Activated CD4-positive, alpha-beta T cell treated with anti-CD3 and anti-CD28 coated beads for 36 hours (primary cell): Measurements from ENCODE around the gene VPS37C. TPM values are rescaled to one million over a fixed set of nuclear protein-coding genes. Genes with fewer than 3 reads are reported as not detected.

Experiments used
- ATAC-seq: fragments of 200-7000 bp; cut with Tn5 transposase; one replicate; pipeline ENCODE4 v1.10.0; 2021; ENCODE audit warnings: mild to moderate bottlenecking, moderate library complexity
- CTCF ChIA-PET: fragments of 350-600 bp; sonication (Branson Sonifier 250); formaldehyde crosslinking; loops from one replicate; lab custom pipeline; 2021; ENCODE audit warnings: antibody characterized with exemption; lab: Charles Lee
- POLR2A ChIA-PET: fragments of 350-600 bp; sonication (Branson Sonifier 250); formaldehyde crosslinking; loops from one replicate; lab custom pipeline; 2021; ENCODE audit warnings: antibody characterized with exemption, inconsistent platforms; lab: Charles Lee
- DNase-seq: peaks from one replicate; pipeline ENCODE4 v3.0.0-alpha.2; 2020
- H3K27ac Mint-ChIP-seq: one replicate; pipeline ENCODE4 v1.8.0; 2021; ENCODE audit warnings: mixed read lengths
- H3K27me3 Mint-ChIP-seq: one replicate; pipeline ENCODE4 v1.8.0; 2021; ENCODE audit warnings: mixed read lengths
- H3K36me3 Mint-ChIP-seq: one replicate; pipeline ENCODE4 v1.8.0; 2021; ENCODE audit warnings: low read depth, mixed read lengths
- H3K4me1 Mint-ChIP-seq: one replicate; pipeline ENCODE4 v1.8.0; 2021; ENCODE audit warnings: mixed read lengths
- H3K4me3 Mint-ChIP-seq: one replicate; pipeline ENCODE4 v1.8.0; 2021; ENCODE audit warnings: mild to moderate bottlenecking, moderate library complexity, mixed read lengths
- H3K9me3 Mint-ChIP-seq: one replicate; pipeline ENCODE4 v1.8.0; 2021; ENCODE audit warnings: low read depth, mixed read lengths
- intact Hi-C, 2 experiments: fragments of 100-400 bp; cut with DNase I in 1 of 2; cut with micrococcal nuclease in 1 of 2; formaldehyde crosslinking; loops; one replicate each; pipeline versions ENCODE4 v1.14.2 to v1.15.1; 2022 to 2024; cut with DNase I, micrococcal nuclease
- total RNA-seq, 2 experiments: library from RNA; stranded (reverse); gene quantifications; one replicate each; pipeline ENCODE4 v1.2.3, GENCODE V29; 2021

VPS37C gene
- total RNA-seq, 2 experiments from 2014 or later: 9.5 to 10.6 TPM

GRCh38 chr11:61153593-61154095 lies 7.6 kb downstream of the VPS37C start:
- Mint-ChIP-seq H3K9me3 (peaks cover 18% of the 10 kb centered on the region), H3K27ac (no peak overlapping the region), H3K36me3 (peaks cover 41% of the 10 kb centered on the region), H3K4me1 (peaks cover 14% of the 10 kb centered on the region), H3K27me3 (no peaks in the 10 kb centered on the region), H3K4me3 (no peak overlapping the region)
- intact Hi-C loops: no loop called here
- ChIA-PET POLR2A (no interaction called here), CTCF (interaction anchor here (1.0 to 1.2 kb wide), 2 partner anchors 10 to 254 kb away, joined by 4 read pairs; no protein-coding TSS in a partner anchor)
- ATAC-seq: no peak
- DNase-seq: no peak

GRCh38 chr11:61152816-61153592 lies 8.2 kb downstream of the VPS37C start:
- Mint-ChIP-seq H3K27ac (no peak overlapping the region), H3K27me3 (no peaks in the 10 kb centered on the region)

GRCh38 chr11:61151545-61152252 lies 9.5 kb downstream of the VPS37C start:
- Mint-ChIP-seq H3K27me3 (no peaks in the 10 kb centered on the region), H3K27ac (no peak overlapping the region), H3K36me3 (peaks cover 27% of the 10 kb centered on the region), H3K9me3 (peaks cover 16% of the 10 kb centered on the region), H3K4me1 (peaks cover 15% of the 10 kb centered on the region), H3K4me3 (no peak overlapping the region)
- DNase-seq (no peak), ATAC-seq (no peak)
- CTCF ChIA-PET: interaction anchor here (1.4 kb wide), 1 partner anchor 22 kb away, joined by 12 read pairs; no protein-coding TSS in a partner anchor
- POLR2A ChIA-PET: no interaction called here
- intact Hi-C loops: no loop called here

More at GRCh38 chr11:61152816-61153592, 8.2 kb downstream of the VPS37C start:
- ChIA-PET POLR2A (no interaction called here), CTCF (interaction anchor here (0.7 to 1.4 kb wide), 4 partner anchors 10 to 253 kb away, joined by 3 to 12 read pairs (median 4); no protein-coding TSS in a partner anchor)
- peaks cover 14% of the 10 kb centered on the region for H3K4me1 Mint-ChIP-seq
- H3K36me3 Mint-ChIP-seq: peaks cover 40% of the 10 kb centered on the region
- no peak overlapping the region for H3K4me3 Mint-ChIP-seq
- no peak for ATAC-seq
- peaks cover 18% of the 10 kb centered on the region for H3K9me3 Mint-ChIP-seq
- intact Hi-C loops: no loop called here
- DNase-seq: no peak

- H3K9me3 Mint-ChIP-seq: peaks cover 14% of the 10 kb centered on the region
- ATAC-seq (no peak), DNase-seq (no peak)
- no peak overlapping the region for H3K27ac Mint-ChIP-seq
- POLR2A ChIA-PET: interaction anchor here (0.5 kb wide), 1 partner anchor 170 kb away, joined by 4 read pairs; no protein-coding TSS in a partner anchor
- no peaks in the 10 kb centered on the region for H3K27me3 Mint-ChIP-seq
- no peak overlapping the region for H3K4me3 Mint-ChIP-seq
- intact Hi-C loops: no loop called here
- H3K36me3 Mint-ChIP-seq: peaks cover 20% of the 10 kb centered on the region
- H3K4me1 Mint-ChIP-seq: peaks cover 22% of the 10 kb centered on the region
- CTCF ChIA-PET: no interaction called here
Measured at GRCh38 chr11:61150706-61151544, 10.3 kb downstream of the VPS37C start.

- Mint-ChIP-seq H3K36me3 (peaks cover 11% of the 10 kb centered on the region), H3K27ac (no peak overlapping the region), H3K27me3 (no peaks in the 10 kb centered on the region), H3K9me3 (peaks cover 7% of the 10 kb centered on the region), H3K4me1 (peaks cover 25% of the 10 kb centered on the region), H3K4me3 (no peak overlapping the region)
- ChIA-PET CTCF (interaction anchor here (0.6 to 1.3 kb wide), 4 partner anchors 8 to 319 kb away, joined by 3 to 5 read pairs (median 4); no protein-coding TSS in a partner anchor), POLR2A (no interaction called here)
- intact Hi-C loops: no loop called here
- DNase-seq (no peak), ATAC-seq (no peak)
Measured at GRCh38 chr11:61149624-61150615, 11.3 kb downstream of the VPS37C start.

- CTCF ChIA-PET: interaction anchor here (0.8 to 1.1 kb wide), 2 partner anchors 10 to 99 kb away, joined by 3 read pairs; no protein-coding TSS in a partner anchor
- Mint-ChIP-seq H3K4me3 (no peak overlapping the region), H3K36me3 (peaks cover 1% of the 10 kb centered on the region)
Measured at GRCh38 chr11:61147791-61148620, 13.2 kb downstream of the VPS37C start.

GRCh38 chr11:61147271-61147670 lies 14.0 kb downstream of the VPS37C start:
- Mint-ChIP-seq H3K27ac (no peak overlapping the region), H3K36me3 (peaks cover 1% of the 10 kb centered on the region), H3K27me3 (no peaks in the 10 kb centered on the region), H3K4me1 (peaks cover 28% of the 10 kb centered on the region), H3K9me3 (no peaks in the 10 kb centered on the region), H3K4me3 (no peak overlapping the region)
- ATAC-seq (no peak), DNase-seq (no peak)
- intact Hi-C loops: no loop called here
- ChIA-PET POLR2A (no interaction called here), CTCF (interaction anchor here (0.8 to 1.3 kb wide), 2 partner anchors 40 to 99 kb away, joined by 3 read pairs; no protein-coding TSS in a partner anchor)

More at GRCh38 chr11:61147791-61148620, 13.2 kb downstream of the VPS37C start:
- intact Hi-C loops: no loop called here
- H3K27me3 Mint-ChIP-seq: no peaks in the 10 kb centered on the region
- no peak for DNase-seq
- H3K9me3 Mint-ChIP-seq: no peaks in the 10 kb centered on the region
- POLR2A ChIA-PET: no interaction called here
- H3K27ac Mint-ChIP-seq: no peak overlapping the region
- H3K4me1 Mint-ChIP-seq: peaks cover 25% of the 10 kb centered on the region
- ATAC-seq: no peak

- Mint-ChIP-seq H3K4me1 (peaks cover 30% of the 10 kb centered on the region), H3K4me3 (no peak overlapping the region), H3K36me3 (peaks cover 1% of the 10 kb centered on the region), H3K27me3 (no peaks in the 10 kb centered on the region), H3K27ac (no peak overlapping the region), H3K9me3 (no peaks in the 10 kb centered on the region)
- CTCF ChIA-PET: interaction anchor here (1.3 kb wide), 1 partner anchor 41 kb away, joined by 3 read pairs; no protein-coding TSS in a partner anchor
- no peak for DNase-seq
- intact Hi-C loops: no loop called here
- POLR2A ChIA-PET: no interaction called here
- ATAC-seq: no peak
Measured at GRCh38 chr11:61146416-61146815, 14.8 kb downstream of the VPS37C start.

GRCh38 chr11:61145228-61146005 lies 15.8 kb downstream of the VPS37C start:
- ChIA-PET POLR2A (no interaction called here), CTCF (interaction anchor here (0.5 to 0.8 kb wide), 3 partner anchors 16 to 314 kb away, joined by 3 read pairs; partner anchors contain the start of gene VPS37C)
- DNase-seq: no peak
- Mint-ChIP-seq H3K36me3 (peaks cover 1% of the 10 kb centered on the region), H3K4me1 (peaks cover 30% of the 10 kb centered on the region), H3K27ac (no peak overlapping the region), H3K4me3 (no peak overlapping the region), H3K27me3 (no peaks in the 10 kb centered on the region), H3K9me3 (no peaks in the 10 kb centered on the region)
- ATAC-seq: no peak
- intact Hi-C loops: no loop called here
